DMS 273 (cell line): Measurements from ENCODE around the gene OSER1.
"Not testable (repeated sequence)": the region's sequence is repeated elsewhere in the genome, so short reads cannot be mapped to it uniquely, and the experiment has no call there.

Experiments used
- DNase-seq: peaks from one replicate; lab custom pipeline; 2025; ENCODE audit not compliant: unreplicated experiment; lab: John Stamatoyannopoulos, UW

Gene OSER1

GRCh38 chr20:44210406-44211176 is at the start of gene OSER1:
TSS of gene OSER1 (minus strand) at chr20:44210771. CDS start at chr20:44206957, 3,814 bp downstream.
- DNase-seq = peak; percentile 99

- DNase-seq = no peak
Measured at GRCh38 chr20:44258226-44258890, 47.8 kb upstream of the OSER1 start.

GRCh38 chr20:44256961-44257360 is 46.4 kb upstream of the OSER1 start:
- no peak for DNase-seq

GRCh38 chr20:44255942-44256341 is 45.4 kb upstream of the OSER1 start:
- no peak for DNase-seq

GRCh38 chr20:44254073-44254472 is 43.5 kb upstream of the OSER1 start:
- DNase-seq = no peak

- DNase-seq = peak; percentile 16
Measured at GRCh38 chr20:44253528-44253927, 43.0 kb upstream of the OSER1 start.

GRCh38 chr20:44251284-44251683 is 40.7 kb upstream of the OSER1 start:
- no peak for DNase-seq

GRCh38 chr20:44248410-44248759 is 37.8 kb upstream of the OSER1 start:
- no peak for DNase-seq

GRCh38 chr20:44247586-44248409 is 37.2 kb upstream of the OSER1 start:
- peak; percentile 60 for DNase-seq

GRCh38 chr20:44247131-44247571 is 36.6 kb upstream of the OSER1 start, which contains the start of gene GDAP1L1:
TSS of gene GDAP1L1 (plus strand) at chr20:44247308. CDS start at chr20:44247335, 27 bp downstream.
- peak; percentile 64 for DNase-seq

- peak; percentile 4 for DNase-seq
Measured at GRCh38 chr20:44245977-44246376, 35.4 kb upstream of the OSER1 start.

- no peak for DNase-seq
Measured at GRCh38 chr20:44241796-44242195, 31.2 kb upstream of the OSER1 start.

- DNase-seq = not testable (repeated sequence)
Measured at GRCh38 chr20:44236840-44237239, 26.3 kb upstream of the OSER1 start.

GRCh38 chr20:44235702-44236101 is 25.1 kb upstream of the OSER1 start:
- peak; percentile 19 for DNase-seq

- DNase-seq = no peak
Measured at GRCh38 chr20:44234566-44235317, 24.2 kb upstream of the OSER1 start.

- no peak for DNase-seq
Measured at GRCh38 chr20:44233436-44234016, 23.0 kb upstream of the OSER1 start.

GRCh38 chr20:44232469-44232856 is 21.9 kb upstream of the OSER1 start:
- DNase-seq = not testable (repeated sequence)

- DNase-seq = peak; percentile 80
Measured at GRCh38 chr20:44231713-44232468, 21.3 kb upstream of the OSER1 start.

- no peak for DNase-seq
Measured at GRCh38 chr20:44231193-44231592, 20.6 kb upstream of the OSER1 start.
